NCI-H524 (cell line): Measurements from ENCODE around the gene ZSWIM5.
"Not testable (repeated sequence)": the region's sequence is repeated elsewhere in the genome, so short reads cannot be mapped to it uniquely, and the experiment has no call there.

Experiments
- DNase-seq, 2 experiments: peaks; one replicate each; lab custom pipeline; 2025; lab: John Stamatoyannopoulos, UW

Gene ZSWIM5

DNA sequence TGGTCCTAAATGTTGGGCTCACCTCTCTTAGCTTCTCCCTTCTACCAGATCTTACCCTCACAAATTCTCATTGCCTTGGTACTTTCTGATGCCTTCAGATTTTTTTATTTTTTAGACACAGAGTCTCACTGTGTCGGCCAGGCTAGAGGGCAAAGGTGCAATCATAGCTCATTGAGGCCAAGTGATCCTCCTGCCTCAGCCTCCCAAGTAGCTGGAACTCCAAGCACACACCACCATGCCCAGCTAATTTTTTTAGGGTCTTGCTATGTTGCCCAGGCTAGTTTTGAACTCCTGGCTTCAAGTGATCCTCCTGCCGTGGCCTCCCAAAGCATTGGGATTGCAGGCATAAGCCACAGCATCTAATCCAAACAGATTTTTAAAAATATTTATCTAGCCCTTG, 69.4 kb downstream of the ZSWIM5 start:
- DNase-seq, result no peak

DNA sequence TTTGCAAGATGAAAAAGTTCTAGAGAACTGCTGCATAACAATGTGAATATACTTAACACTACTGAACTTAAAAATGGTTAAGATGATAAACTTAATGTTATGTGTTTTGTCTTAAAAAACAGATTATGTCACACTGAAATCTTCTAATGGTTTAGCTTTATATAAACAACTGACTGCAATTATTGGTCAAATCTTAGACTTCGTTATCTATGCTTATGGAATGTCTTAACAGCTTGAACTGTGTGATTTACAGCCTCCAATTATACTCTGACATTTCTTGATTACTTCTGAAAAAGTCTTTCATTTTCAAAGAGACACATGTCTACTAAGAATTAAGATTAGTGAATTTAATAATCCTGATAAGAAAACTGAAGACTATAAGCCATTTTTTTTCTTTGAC, 71.1 kb downstream of the ZSWIM5 start:
- DNase-seq, result no peak

DNA sequence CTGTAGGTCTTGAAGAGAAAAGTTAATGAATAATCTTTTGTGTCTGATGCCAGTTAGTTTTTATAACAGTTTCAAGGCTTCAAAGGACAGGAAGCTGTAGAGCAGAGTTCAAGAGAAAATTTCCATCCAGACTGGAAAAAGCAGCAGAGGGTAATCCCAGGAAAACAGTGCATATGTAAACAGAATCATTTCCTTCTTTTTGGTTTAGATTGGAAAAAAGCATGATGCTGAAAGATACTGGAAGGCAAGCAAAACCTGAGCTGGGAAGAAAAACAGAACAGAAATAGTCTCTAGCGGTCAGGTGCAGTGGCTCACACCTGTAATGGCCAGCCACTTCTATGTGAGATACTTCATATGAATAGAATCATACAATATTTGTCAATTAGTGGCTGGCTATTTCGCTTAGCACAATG, 71.9 kb downstream of the ZSWIM5 start:
- DNase-seq, result no peak

DNA sequence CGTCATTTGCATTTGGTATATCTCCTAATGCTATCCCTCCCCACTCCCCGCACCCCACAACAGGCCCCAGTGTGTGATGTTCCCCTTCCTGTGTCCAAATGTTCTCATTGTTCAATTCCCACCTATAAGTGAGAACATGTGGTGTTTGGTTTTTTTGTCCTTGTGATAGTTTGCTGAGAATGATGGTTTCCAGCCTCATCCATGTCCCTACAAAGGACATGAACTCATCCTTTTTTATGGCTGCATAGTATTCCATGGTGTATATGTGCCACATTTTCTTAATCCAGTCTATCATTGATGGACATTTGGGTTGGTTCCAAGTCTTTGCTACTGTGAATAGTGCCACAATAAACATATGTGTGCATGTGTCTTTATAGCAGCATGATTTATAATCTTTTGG, 73.7 kb downstream of the ZSWIM5 start:
- not testable (repeated sequence) for DNase-seq

DNA sequence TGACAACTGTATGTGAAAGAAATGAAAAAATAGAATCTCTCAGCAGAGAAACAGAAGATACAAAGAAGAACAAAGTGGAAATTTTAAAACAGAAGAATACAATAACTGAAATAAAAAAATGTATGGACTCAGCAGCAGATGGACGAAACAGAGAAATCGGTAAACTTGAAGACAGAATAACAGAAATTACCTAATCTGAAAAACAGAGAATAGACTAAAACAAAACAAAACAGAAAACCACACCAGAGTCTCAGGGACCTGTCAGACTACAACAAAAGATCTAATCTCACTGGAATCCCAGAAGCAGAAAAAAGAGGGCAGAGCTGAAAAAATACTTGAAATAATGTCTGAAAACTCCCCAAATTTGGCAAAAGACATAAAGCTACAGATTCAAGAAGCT, 83.0 kb downstream of the ZSWIM5 start:
- DNase-seq, result no peak

DNA sequence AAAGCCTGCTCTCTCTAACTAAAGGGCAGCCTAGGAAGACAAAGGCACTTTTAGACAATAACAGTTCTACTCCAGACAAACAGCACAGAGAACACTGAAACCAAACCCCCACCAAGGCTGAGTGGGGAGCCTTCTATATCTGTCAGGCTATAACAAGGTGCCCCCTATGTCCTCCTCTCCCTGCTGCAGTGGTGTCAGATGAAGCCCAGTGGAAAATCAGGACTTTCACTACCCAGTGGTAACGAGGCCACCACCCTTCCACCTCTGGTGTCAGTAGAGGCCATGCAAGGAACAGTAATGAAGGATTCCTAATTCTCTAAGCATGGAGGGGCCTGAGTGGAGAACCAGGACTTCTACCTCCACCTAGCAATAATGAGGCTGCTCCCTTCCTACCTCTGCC, 83.7 kb downstream of the ZSWIM5 start:
- DNase-seq, result no peak

DNA sequence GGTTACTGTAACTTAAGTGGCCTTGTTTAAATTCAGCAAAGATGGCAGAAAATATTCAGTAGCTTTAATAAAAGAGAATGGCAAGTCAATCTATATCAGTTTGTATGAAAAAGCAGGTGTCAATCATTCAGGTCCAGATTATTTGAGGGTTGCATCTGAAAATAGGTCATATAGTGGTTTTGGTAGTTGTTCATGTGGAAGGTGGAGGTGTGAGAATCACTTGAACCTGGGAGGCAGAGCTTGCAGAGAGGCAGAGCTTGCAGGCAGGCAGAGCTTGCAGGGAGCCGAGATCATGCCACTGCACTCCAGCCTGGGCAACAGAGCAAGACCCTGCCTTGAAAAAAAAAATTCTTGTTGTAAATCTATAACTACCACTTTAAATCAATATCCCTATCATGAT, 88.6 kb downstream of the ZSWIM5 start:
- DNase-seq, result no peak

DNA sequence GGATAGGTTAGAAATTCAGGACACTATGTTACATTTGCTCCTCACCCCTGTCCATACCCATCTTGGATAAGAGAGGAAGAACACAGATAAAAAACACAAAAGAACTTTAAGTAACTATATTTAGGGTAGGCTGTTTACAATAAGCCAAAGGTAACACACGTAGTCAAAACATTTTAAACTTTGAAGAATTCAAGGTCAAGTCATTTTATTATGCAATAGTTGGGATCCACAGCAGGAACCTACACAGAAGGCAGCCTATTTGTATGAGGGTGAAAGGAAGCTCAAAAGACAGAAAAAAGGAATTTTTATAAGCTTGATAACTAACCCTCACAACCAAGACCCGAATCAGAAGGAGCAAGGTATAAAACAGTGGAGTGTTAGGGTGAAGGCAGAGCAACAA, 89.6 kb downstream of the ZSWIM5 start:
- DNase-seq, result no peak

DNA sequence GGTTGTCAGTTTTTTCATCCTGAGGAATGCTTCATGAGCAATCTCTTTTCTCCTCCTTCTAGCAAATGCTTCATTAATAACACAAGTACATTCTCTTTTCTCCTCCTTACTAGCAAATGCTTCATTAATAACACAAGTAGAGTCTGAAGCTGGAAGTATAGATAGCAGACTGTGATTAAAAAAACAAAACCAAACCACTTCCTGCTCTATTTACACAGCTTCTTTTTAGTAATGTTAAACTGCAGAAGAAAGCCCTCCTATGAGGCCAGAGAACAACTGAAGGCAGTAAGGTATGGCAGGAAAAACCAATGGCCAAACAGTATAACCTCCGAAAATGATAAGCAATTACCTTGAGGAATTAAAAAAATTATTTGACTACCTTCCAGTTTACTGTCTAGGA, 90.1 kb downstream of the ZSWIM5 start:
- DNase-seq, result no peak

DNA sequence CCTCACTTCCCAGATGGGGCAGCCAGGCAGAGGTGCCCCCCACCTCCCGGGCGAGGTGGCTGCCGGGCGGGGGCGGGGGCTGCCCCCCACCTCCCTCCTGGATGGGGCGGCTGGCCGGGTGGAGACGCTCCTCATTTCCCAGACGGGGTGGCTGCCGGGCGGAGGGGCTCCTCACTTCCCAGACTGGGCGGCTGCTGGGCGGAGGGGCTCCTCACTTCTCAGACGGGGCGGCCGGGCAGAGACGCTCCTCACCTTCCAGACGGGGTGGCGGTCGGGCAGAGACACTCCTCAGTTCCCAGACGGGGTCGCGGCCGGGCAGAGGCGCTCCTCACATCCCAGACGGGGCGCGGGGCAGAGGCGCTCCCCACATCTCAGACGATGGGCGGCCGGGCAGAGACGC, 91.2 kb downstream of the ZSWIM5 start:
- not testable (repeated sequence) for DNase-seq

DNA sequence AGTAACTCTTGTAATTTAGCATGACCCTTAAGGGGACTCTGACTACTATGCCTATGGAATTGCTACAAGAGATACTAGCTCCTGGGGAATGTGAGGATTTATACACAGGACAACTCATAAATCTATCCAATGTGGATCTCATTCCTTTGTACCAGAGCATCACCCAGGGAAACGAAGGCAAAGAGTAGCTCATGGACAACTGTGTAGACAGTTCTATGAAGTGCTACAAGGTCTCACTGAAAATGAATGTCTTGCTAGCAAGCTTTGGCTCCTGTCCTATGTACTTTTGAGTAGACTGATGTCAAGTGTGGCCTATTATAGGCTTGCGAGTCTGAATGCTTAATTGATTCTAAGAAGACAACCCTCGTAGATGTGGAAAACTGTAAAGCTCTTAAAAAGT, 93.7 kb downstream of the ZSWIM5 start:
- DNase-seq, result no peak

DNA sequence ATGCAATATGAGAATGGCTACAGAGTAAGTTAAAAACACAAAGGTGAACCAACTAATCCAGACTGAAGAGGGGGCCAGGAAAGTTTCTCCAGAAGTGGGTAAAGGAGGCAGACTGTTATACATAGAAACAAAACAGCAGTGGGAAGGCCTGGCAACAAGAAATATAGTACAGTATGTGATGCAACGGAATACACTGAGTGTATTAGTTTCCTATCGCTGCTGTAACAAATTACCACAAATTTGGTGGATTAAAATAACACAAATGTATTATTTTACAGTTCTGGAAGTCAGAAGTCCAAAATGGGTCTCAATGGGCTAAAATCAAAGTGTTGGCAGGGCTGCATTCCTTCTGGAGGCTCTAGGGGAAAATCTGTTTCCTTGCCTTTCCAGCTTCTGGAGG, 95.2 kb downstream of the ZSWIM5 start:
- DNase-seq, result no peak

DNA sequence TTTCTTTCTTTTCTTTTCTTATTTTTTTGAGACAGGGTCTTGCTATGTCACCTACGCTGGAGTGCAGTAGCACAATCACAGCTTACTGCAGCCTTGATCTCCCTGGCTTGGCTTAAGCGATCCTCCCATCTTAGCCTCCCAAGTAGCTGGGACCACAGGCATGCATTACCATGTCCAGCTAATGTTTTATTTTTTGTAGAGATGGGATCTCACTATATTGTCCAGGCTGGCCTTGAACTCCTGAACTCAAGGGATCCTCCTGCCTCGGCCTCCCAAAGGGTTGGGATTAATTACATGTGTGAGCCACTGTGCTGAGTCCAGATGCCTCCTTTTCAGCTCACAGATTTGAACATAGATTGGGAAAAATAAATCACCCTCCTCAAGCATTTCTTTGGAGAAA, 98.6 kb downstream of the ZSWIM5 start:
- no peak for DNase-seq

DNA sequence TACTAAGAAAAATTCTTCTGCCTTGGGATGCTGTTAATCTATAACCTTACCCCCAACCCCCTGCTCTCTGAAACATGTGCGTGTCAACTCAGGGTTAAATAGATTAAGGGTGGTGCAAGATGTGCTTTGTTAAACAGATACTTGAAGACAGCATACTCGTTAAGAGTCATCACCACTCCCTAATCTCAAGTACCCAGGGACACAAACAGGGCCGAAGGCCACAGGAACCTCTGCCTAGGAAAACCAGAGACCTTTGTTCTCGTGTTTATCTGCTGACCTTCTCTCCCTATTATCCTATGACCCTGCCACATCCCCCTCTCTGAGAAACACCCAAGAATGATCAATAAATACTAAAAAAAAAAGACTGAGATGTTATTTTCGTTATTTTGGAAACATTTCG, 99.5 kb downstream of the ZSWIM5 start:
- peak in 1 of 2 experiments; percentile 6 for DNase-seq

DNA sequence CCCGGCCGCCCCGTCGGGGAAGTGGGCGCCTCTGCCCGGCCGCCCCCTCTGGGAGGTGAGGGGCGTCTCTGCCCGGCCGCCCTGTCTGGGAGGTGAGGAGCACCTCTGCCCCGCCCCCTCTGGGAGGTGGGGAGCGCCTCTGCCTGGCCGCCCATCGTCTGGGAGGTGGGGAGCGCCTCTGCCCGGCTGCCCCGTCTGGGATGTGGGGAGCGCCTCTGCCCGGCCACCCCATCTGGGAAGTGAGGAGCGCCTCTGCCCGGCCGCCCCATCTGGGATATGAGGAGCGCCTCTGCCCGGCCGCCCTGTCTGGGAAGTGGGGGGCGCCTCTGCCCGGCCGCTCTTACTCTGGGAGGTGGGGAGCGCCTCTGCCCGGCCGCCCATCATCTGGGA, 100.3 kb downstream of the ZSWIM5 start:
- DNase-seq, result not testable (repeated sequence)

DNA sequence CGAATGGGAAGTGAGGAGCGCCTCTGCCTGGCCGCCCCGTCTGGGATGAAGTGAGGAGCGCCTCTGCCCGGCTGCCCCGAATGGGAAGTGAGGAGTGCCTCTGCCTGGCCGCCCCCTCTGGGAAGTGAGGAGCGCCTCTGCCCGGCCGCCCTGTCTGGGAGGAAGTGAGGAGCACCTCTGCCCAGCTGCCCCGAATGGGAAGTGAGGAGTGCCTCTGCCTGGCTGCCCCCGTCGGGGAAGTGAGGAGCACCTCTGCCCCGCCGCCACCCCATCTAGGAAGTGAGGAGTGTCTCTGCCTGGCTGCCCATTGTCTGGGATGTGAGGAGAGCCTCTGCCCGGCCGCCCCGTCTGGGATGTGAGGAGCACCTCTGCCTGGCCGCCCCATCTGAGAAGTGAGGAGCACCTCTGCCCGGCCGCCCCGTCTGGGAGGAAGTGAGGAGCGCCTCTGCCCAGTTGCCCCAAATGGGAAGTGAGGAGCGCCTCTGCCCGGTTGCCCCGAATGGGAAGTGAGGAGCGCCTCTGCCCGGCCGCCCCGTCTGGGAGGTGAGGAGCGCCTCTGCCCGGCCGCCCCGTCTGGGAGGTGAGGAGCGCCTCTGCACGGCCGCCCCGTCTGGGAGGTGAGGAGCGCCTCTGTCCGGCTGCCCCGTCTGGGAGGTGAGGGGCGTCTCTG, 100.8 kb downstream of the ZSWIM5 start:
- not testable (repeated sequence) for DNase-seq

DNA sequence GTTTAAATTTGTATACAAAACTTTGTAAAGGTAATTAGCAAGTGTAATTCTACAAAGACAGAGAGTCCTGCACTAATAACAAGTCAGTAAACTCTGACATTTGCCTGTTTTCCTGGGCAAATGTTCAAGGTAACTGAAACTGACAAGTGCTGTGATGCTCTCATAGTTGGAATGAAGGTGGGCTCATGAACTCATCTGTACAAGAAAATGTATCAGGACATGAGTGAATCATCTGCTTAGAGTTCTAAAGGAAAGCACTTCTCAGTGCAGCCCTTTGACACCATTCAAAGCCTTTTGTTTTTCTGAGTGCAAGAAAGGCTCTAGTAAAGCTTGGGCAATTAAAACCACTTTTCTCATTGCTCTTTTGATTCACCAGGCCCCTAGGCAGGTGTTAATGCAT, 102.9 kb downstream of the ZSWIM5 start:
- DNase-seq, result no peak

DNA sequence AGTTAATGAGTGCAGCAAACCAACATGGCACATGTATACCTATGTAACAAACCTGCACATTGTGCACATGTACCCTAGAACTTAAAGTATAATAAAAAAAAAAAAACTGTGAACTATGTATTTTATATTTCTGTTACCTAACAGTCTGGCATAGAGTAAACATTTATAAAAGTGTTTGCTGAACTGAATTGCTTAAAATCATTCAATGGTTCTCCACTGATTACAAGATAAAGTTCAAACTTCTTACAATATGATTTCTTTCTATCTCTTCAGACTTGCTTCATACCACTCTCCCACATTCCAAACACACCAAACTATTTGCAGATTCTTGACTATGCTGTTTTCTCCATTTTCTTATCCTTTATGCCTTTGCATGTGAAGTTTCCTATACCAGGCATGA, 104.5 kb downstream of the ZSWIM5 start:
- no peak for DNase-seq

DNA sequence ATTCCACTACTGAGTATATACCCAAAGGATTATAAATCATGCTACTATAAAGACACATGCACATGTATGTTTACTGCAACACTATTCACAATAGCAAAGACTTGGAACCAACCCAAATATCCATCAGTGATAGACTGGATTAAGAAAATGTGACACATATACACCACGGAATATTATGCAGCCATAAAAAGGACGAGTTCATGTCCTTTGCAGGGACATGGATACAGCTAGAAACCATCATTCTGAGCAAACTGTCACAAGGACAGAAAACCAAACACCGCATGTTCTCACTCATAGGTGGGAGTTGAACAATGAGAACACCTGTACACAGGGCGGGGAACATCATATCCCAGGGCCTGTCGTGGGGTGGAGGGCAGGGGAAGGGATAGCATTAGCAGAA, 104.9 kb downstream of the ZSWIM5 start:
- DNase-seq, result not testable (repeated sequence)

DNA sequence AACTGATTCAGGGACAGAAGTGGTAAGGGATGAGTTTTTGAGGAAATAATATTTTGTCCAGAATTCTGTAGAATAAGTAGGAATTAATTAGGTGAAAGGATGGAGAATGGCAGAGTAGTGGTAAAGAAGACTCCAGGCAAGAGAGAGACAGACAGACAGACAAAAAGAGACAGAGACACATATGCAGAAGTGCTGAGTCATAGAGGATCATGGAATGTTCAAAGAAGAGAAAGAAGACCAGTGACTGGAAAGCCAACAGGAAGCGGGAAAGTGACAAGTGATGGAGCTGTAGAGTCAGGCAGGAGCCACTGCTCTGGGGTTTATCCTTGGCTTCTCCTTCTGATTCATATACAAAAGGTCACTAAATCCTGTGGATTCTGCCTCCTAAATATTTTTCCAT, 108.5 kb downstream of the ZSWIM5 start:
- DNase-seq, result no peak

DNA sequence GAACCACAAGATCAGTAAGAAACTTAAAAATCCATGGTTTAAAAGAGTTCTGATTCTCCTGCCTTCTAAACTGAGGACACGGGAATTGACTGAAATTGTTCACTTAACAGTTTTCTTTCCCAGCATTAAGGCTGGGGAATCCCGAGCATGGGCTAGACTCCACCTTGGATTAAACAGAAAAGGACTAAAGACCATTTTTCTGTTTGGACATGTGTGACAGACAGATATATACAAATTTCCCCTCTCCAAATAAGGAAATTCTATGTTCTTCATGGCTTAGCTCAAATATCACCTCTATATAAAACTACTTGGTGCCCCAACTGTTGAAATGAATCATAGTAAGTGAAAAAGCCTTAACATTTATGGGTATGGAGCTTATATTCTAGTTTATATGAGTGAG, 109.3 kb downstream of the ZSWIM5 start:
- no peak for DNase-seq

DNA sequence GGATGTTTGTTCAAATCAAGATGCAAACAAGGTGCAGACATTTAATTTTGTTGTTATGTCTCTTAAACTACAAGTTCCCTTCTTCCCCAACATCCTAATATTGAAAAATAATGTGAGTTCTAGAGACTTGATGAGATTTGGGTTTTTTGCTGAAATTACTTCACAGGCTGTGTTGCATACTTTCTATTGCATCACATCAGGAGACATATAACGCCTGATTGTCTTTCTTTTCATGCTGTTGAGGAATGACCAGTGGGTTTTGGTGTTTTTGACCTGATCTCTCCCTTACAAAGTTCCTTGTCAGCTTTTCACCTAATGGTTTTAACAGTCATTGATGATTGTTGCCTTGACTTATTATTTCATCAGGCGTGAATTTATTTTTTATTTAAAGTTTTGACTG, 111.0 kb downstream of the ZSWIM5 start:
- no peak for DNase-seq

DNA sequence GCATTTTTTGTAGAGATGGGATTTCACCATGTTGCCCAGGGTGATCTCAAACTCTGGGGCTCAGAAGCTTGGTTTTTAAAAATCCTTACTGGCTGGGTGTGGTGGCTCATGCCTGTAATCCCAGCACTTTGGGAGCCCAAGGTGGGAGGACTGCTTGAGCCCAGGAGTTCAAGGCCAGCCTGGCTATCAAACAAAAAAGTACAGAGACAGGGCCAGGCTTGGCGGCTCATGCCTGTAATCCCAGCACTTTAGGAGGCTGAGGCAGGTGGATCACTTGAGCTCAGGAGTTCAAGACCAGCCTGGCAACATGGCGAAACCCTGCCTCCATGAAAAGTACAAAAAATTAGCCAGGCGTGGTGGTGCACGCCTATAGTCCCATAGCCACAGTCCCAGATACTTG, 112.0 kb downstream of the ZSWIM5 start:
- DNase-seq, result not testable (repeated sequence)

DNA sequence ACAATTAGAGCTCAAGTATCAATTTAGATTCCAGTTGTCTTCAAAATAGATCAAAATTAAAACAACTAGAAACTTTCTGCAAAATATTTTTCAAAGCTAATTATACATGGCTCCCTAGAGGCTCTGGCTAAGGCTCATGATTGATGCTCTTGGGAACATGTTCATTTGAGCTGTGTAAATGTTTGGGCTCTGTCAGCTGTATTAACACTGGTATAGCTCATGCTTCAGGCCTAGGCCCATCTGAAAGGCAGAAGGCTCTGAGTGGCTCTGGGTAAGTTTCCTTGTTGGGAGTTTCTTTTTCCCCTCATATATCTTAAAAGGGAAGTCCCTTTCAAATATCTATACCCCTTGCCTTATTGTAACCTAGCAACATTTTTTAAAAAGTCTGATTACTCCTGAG, 113.1 kb downstream of the ZSWIM5 start:
- DNase-seq, result no peak

DNA sequence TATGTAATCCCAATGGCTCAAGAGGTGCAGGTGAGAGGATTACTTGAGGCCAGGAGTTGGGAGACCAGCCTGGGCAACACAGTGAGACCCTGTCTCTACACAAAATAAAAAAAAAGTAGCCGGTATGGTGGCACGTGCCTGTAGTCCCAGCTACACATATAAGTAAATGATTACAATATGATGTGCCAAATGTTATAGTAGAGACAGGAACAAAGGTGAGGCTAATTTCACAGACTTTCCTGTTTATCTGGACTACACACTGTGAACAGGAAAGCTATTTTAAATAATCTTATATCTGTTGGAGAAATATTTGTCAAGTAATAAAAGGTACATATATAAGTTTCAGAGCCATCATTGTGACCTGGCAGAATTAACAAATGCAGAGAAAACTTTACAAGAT, 116.7 kb downstream of the ZSWIM5 start:
- DNase-seq, result no peak
